GM18505 (cell line): ENCODE results near the gene ACMSD.
"Not testable (repeated sequence)": the region's sequence is repeated elsewhere in the genome, so short reads cannot be mapped to it uniquely, and the experiment has no call there.

ENCODE experiments used
- ATAC-seq: cut with Tn5 transposase; IDR thresholded peaks from one replicate; pipeline ENCODE4 v1.9.1; 2021; ENCODE audit not compliant: unreplicated experiment
- POLR2A ChIP-seq: IDR thresholded peaks from 4 replicates; pipeline ENCODE4 v1.6.1; 2011; ENCODE audit warnings: borderline replicate concordance; ENCODE audit not compliant: insufficient read depth, insufficient read length; ENCODE audit errors: extremely low read depth

The ACMSD gene

GRCh38 chr2:134838143-134838620 is at the start of gene ACMSD:
Gene ACMSD, plus strand, starts transcription at chr2:134838616. Its CDS starts 67 bp downstream, at chr2:134838683.
- TF ChIP-seq POLR2A: no peak

GRCh38 chr2:134790487-134790886 is 47.9 kb upstream of the ACMSD start:
- TF ChIP-seq POLR2A: no peak
- no peak for ATAC-seq

More at GRCh38 chr2:134838143-134838620, at the start of gene ACMSD:
- no peak for ATAC-seq

GRCh38 chr2:134791616-134792015 is 46.8 kb upstream of the ACMSD start:
- no peak for ATAC-seq
- no peak for TF ChIP-seq POLR2A

- ATAC-seq: no peak
- TF ChIP-seq POLR2A: no peak
Observed at GRCh38 chr2:134792186-134792585, 46.2 kb upstream of the ACMSD start.

GRCh38 chr2:134795765-134796164 is 42.7 kb upstream of the ACMSD start:
- TF ChIP-seq POLR2A: no peak
- no peak for ATAC-seq

GRCh38 chr2:134796373-134796772 is 42.0 kb upstream of the ACMSD start:
- no peak for ATAC-seq

GRCh38 chr2:134799936-134800335 is 38.5 kb upstream of the ACMSD start:
- ATAC-seq: no peak
- TF ChIP-seq POLR2A: no peak

More at GRCh38 chr2:134796373-134796772, 42.0 kb upstream of the ACMSD start:
- no peak for TF ChIP-seq POLR2A

- ATAC-seq: no peak
- no peak for TF ChIP-seq POLR2A
Observed at GRCh38 chr2:134800341-134800740, 38.1 kb upstream of the ACMSD start.

GRCh38 chr2:134803609-134804405 is 34.6 kb upstream of the ACMSD start:
- not testable (repeated sequence) for ATAC-seq

GRCh38 chr2:134815741-134816140 is 22.7 kb upstream of the ACMSD start:
- no peak for ATAC-seq
- TF ChIP-seq POLR2A: no peak

GRCh38 chr2:134818321-134818720 is 20.1 kb upstream of the ACMSD start:
- ATAC-seq: no peak
- TF ChIP-seq POLR2A: no peak

- TF ChIP-seq POLR2A: no peak
- ATAC-seq: no peak
Observed at GRCh38 chr2:134819334-134819733, 19.1 kb upstream of the ACMSD start.

- no peak for ATAC-seq
- TF ChIP-seq POLR2A: no peak
Observed at GRCh38 chr2:134823431-134823830, 15.0 kb upstream of the ACMSD start.

- no peak for TF ChIP-seq POLR2A
- no peak for ATAC-seq
Observed at GRCh38 chr2:134823832-134824231, 14.6 kb upstream of the ACMSD start.

GRCh38 chr2:134825716-134826115 is 12.7 kb upstream of the ACMSD start:
- not testable (repeated sequence) for ATAC-seq

GRCh38 chr2:134835471-134835870 is 2.9 kb upstream of the ACMSD start:
- ATAC-seq: no peak
- TF ChIP-seq POLR2A: no peak
